Measurements from ENCODE around the gene GLB1L.

The GLB1L gene

GRCh38 chr2:219229305-219230058, 15.8 kb downstream of the GLB1L start, which contains the start of the genes ANKZF1 and ATG9A:
Gene ANKZF1 (plus strand): TSS chr2:219229806. CDS start chr2:219230258, 452 bp downstream.
Gene ATG9A (minus strand): TSS chr2:219229636. CDS start chr2:219228024, 1,612 bp downstream.
- Histone ChIP-seq H3K27me3 (ENCODE audit: control insufficient read depth, insufficient read depth, low read length) (no peaks in the 10 kb centered on the region), H3K4me3 (ENCODE audit: low read length) (peak within 1 kb of the TSS; percentile 86), H3K36me3 (ENCODE audit: insufficient read depth, low read length) (peaks cover 47% of the 10 kb centered on the region), H3K4me2 (ENCODE audit: low read length) (peak within 1 kb of the TSS; percentile 92), H3K9ac (ENCODE audit: low read depth, low read length) (peak within 1 kb of the TSS; percentile 98), H3K4me1 (ENCODE audit: control insufficient read depth, insufficient read depth, low read length) (peaks cover 15% of the 10 kb centered on the region), H3K9me3 (replicated peaks; ENCODE audit: low read length) (no peaks in the 10 kb centered on the region)

- Histone ChIP-seq H3K36me3 (ENCODE audit: insufficient read depth, low read length) (peaks cover 47% of the 10 kb centered on the region), H3K27me3 (ENCODE audit: control insufficient read depth, insufficient read depth, low read length) (no peaks in the 10 kb centered on the region), H3K9me3 (replicated peaks; ENCODE audit: low read length) (no peaks in the 10 kb centered on the region), H3K4me3 (ENCODE audit: low read length) (peak overlapping the region; percentile 86), H3K4me2 (ENCODE audit: low read length) (peak overlapping the region; percentile 92), H3K9ac (ENCODE audit: low read depth, low read length) (peak overlapping the region; percentile 98), H3K4me1 (ENCODE audit: control insufficient read depth, insufficient read depth, low read length) (peaks cover 15% of the 10 kb centered on the region)
These were observed 16.3 kb downstream of the GLB1L start for GRCh38 chr2:219228911-219229304.

- Histone ChIP-seq H3K36me3 (ENCODE audit: insufficient read depth, low read length) (peaks cover 47% of the 10 kb centered on the region), H3K9me3 (replicated peaks; ENCODE audit: low read length) (no peaks in the 10 kb centered on the region), H3K4me2 (ENCODE audit: low read length) (peak overlapping the region; percentile 92), H3K4me3 (ENCODE audit: low read length) (peak overlapping the region; percentile 86), H3K4me1 (ENCODE audit: control insufficient read depth, insufficient read depth, low read length) (peaks cover 15% of the 10 kb centered on the region), H3K9ac (ENCODE audit: low read depth, low read length) (peak overlapping the region; percentile 98), H3K27me3 (ENCODE audit: control insufficient read depth, insufficient read depth, low read length) (no peaks in the 10 kb centered on the region)
These were observed 17.0 kb downstream of the GLB1L start for GRCh38 chr2:219228041-219228910.

GRCh38 chr2:219225350-219225749, 19.9 kb downstream of the GLB1L start:
- Histone ChIP-seq H3K36me3 (ENCODE audit: insufficient read depth, low read length) (peaks cover 58% of the 10 kb centered on the region), H3K4me1 (ENCODE audit: control insufficient read depth, insufficient read depth, low read length) (peaks cover 14% of the 10 kb centered on the region), H3K9me3 (replicated peaks; ENCODE audit: low read length) (no peaks in the 10 kb centered on the region)

GRCh38 chr2:219223831-219224610, 21.2 kb downstream of the GLB1L start:
- Histone ChIP-seq H3K9me3 (replicated peaks; ENCODE audit: low read length) (no peaks in the 10 kb centered on the region), H3K36me3 (ENCODE audit: insufficient read depth, low read length) (peaks cover 65% of the 10 kb centered on the region), H3K9ac (ENCODE audit: low read depth, low read length) (no peak overlapping the region), H3K4me2 (ENCODE audit: low read length) (no peak overlapping the region), H3K27me3 (ENCODE audit: control insufficient read depth, insufficient read depth, low read length) (no peaks in the 10 kb centered on the region), H3K4me3 (ENCODE audit: low read length) (no peak overlapping the region), H3K4me1 (ENCODE audit: control insufficient read depth, insufficient read depth, low read length) (peaks cover 20% of the 10 kb centered on the region)

More at GRCh38 chr2:219225350-219225749, 19.9 kb downstream of the GLB1L start:
- H3K4me2 ChIP-seq (ENCODE audit: low read length) = no peak overlapping the region
- H3K9ac ChIP-seq (ENCODE audit: low read depth, low read length) = no peak overlapping the region
- no peaks in the 10 kb centered on the region for H3K27me3 ChIP-seq (ENCODE audit: control insufficient read depth, insufficient read depth, low read length)
- H3K4me3 ChIP-seq (ENCODE audit: low read length) = no peak overlapping the region

GRCh38 chr2:219221957-219222518, 23.2 kb downstream of the GLB1L start:
- H3K4me1 ChIP-seq (ENCODE audit: control insufficient read depth, insufficient read depth, low read length) = peaks cover 25% of the 10 kb centered on the region
- H3K36me3 ChIP-seq (ENCODE audit: insufficient read depth, low read length) = peaks cover 65% of the 10 kb centered on the region
- no peak overlapping the region for H3K4me2 ChIP-seq (ENCODE audit: low read length)
- H3K9ac ChIP-seq (ENCODE audit: low read depth, low read length) = no peak overlapping the region
- no peak overlapping the region for H3K4me3 ChIP-seq (ENCODE audit: low read length)
- no peaks in the 10 kb centered on the region for H3K9me3 ChIP-seq (replicated peaks; ENCODE audit: low read length)
- H3K27me3 ChIP-seq (ENCODE audit: control insufficient read depth, insufficient read depth, low read length) = no peaks in the 10 kb centered on the region

- Histone ChIP-seq H3K27me3 (ENCODE audit: control insufficient read depth, insufficient read depth, low read length) (no peaks in the 10 kb centered on the region), H3K4me1 (ENCODE audit: control insufficient read depth, insufficient read depth, low read length) (peaks cover 31% of the 10 kb centered on the region), H3K9me3 (replicated peaks; ENCODE audit: low read length) (no peaks in the 10 kb centered on the region), H3K9ac (ENCODE audit: low read depth, low read length) (no peak overlapping the region), H3K36me3 (ENCODE audit: insufficient read depth, low read length) (peaks cover 62% of the 10 kb centered on the region), H3K4me2 (ENCODE audit: low read length) (no peak overlapping the region), H3K4me3 (ENCODE audit: low read length) (no peak overlapping the region)
These were observed 24.4 kb downstream of the GLB1L start for GRCh38 chr2:219220652-219221402.

- H3K4me2 ChIP-seq (ENCODE audit: low read length) = peak overlapping the region; percentile 93
- H3K4me3 ChIP-seq (ENCODE audit: low read length) = no peak overlapping the region
- no peaks in the 10 kb centered on the region for H3K27me3 ChIP-seq (ENCODE audit: control insufficient read depth, insufficient read depth, low read length)
- peaks cover 54% of the 10 kb centered on the region for H3K36me3 ChIP-seq (ENCODE audit: insufficient read depth, low read length)
- no peaks in the 10 kb centered on the region for H3K9me3 ChIP-seq (replicated peaks; ENCODE audit: low read length)
- peaks cover 31% of the 10 kb centered on the region for H3K4me1 ChIP-seq (ENCODE audit: control insufficient read depth, insufficient read depth, low read length)
- peak overlapping the region; percentile 71 for H3K9ac ChIP-seq (ENCODE audit: low read depth, low read length)
These were observed 25.3 kb downstream of the GLB1L start for GRCh38 chr2:219219784-219220532.

- no peaks in the 10 kb centered on the region for H3K9me3 ChIP-seq (replicated peaks; ENCODE audit: low read length)
- H3K27me3 ChIP-seq (ENCODE audit: control insufficient read depth, insufficient read depth, low read length) = no peaks in the 10 kb centered on the region
- peaks cover 53% of the 10 kb centered on the region for H3K36me3 ChIP-seq (ENCODE audit: insufficient read depth, low read length)
- H3K4me3 ChIP-seq (ENCODE audit: low read length) = peak within 1 kb of the TSS; percentile 71
- H3K4me1 ChIP-seq (ENCODE audit: control insufficient read depth, insufficient read depth, low read length) = peaks cover 31% of the 10 kb centered on the region
- peak within 1 kb of the TSS; percentile 93 for H3K4me2 ChIP-seq (ENCODE audit: low read length)
- H3K9ac ChIP-seq (ENCODE audit: low read depth, low read length) = peak within 1 kb of the TSS; percentile 71
These were observed 26.2 kb downstream of the GLB1L start, which contains the start of gene ABCB6 for GRCh38 chr2:219218732-219219701. Gene ABCB6 (minus strand): TSS chr2:219218958. CDS start chr2:219218673, 285 bp downstream.
